Measurements from ENCODE around the gene TMEM205. TPM values are rescaled to one million over a fixed set of nuclear protein-coding genes. Genes with fewer than 3 reads are reported as not detected.

Gene TMEM205
- total and polyA plus RNA-seq, 12 donors, result 135 to 1,314 (median 262) TPM

GRCh38 chr19:11364296-11364904 lies 18.3 kb upstream of the TMEM205 start:
- no peaks in the 10 kb centered on the region for H3K9me3 ChIP-seq (replicated peaks in 1 of 3)
- peaks cover 0 to 52% of the 10 kb centered on the region in 2 donors for H3K36me3 ChIP-seq (replicated peaks in 1 of 2)
- H3K4me3 ChIP-seq, result no peak overlapping the region
- DNase-seq, result no peak
- H3K27ac ChIP-seq, result no peak overlapping the region
- WGBS, 4 donors, result 89 to 95% (median 92%) methylated on average over 23 to 28 of the region's 28 CpGs
- intact Hi-C loops (cut with DNase I), result no loop called here
- no peaks in the 10 kb centered on the region for H3K27me3 ChIP-seq
- H3K4me1 ChIP-seq (replicated peaks in 1 of 2), result no peaks in the 10 kb centered on the region
- TF ChIP-seq CTCF (IDR thresholded peaks at IDR 0.05) (no peak), POLR2A (IDR thresholded peaks at IDR 0.05) (no peak)

DNA sequence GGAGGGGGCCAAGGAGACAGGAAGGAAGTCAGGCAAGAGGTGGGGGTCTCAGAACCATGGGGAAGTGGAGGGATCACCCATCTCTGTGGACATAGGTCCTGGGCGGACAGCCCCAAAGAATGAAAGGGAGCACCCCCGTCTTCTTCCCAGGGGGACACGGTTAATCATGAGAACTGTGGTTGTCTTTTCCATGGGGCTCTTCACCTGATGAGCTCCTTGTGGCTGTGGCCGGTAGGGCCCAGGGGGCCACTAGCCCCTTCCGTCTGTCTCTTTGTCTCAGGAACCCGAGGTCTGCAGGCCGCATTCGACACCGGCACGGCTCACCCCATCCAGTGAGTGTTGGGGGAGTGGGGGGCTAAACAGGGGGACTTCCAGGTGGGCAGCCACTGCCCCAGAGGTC lies 17.8 kb upstream of the TMEM205 start:
- H3K27ac ChIP-seq, result no peak overlapping the region
- H3K4me1 ChIP-seq (replicated peaks in 1 of 2), result no peaks in the 10 kb centered on the region
- TF ChIP-seq CTCF (IDR thresholded peaks at IDR 0.05), result no peak
- H3K4me3 ChIP-seq, result no peak overlapping the region
- H3K9me3 ChIP-seq (replicated peaks in 1 of 3), result no peaks in the 10 kb centered on the region
- H3K36me3 ChIP-seq (replicated peaks in 1 of 2), result peaks cover 0 to 55% of the 10 kb centered on the region in 2 donors
- no peaks in the 10 kb centered on the region for H3K27me3 ChIP-seq
- no peak for DNase-seq
- intact Hi-C loops (cut with DNase I), result no loop called here
- WGBS, 4 donors, result 92 to 93% (median 93%) methylated on average over 5 to 10 of the region's 10 CpGs

- no peak overlapping the region for H3K4me3 ChIP-seq
- H3K36me3 ChIP-seq (replicated peaks in 1 of 2), result peaks cover 0 to 50% of the 10 kb centered on the region in 2 donors
- 85 to 92% (median 90%) methylated on average over 22 to 35 of the region's 35 CpGs for WGBS, 4 donors
Observed at GRCh38 chr19:11361771-11362731, 16.0 kb upstream of the TMEM205 start.

More at GRCh38 chr19:11361771-11362731, 16.0 kb upstream of the TMEM205 start:
- no peak for TF ChIP-seq CTCF (IDR thresholded peaks at IDR 0.05)
- no peak for TF ChIP-seq POLR2A (IDR thresholded peaks at IDR 0.05)
- no peaks in the 10 kb centered on the region for H3K4me1 ChIP-seq (replicated peaks in 1 of 2)
- DNase-seq, result no peak
- intact Hi-C loops (cut with DNase I), result no loop called here
- no peaks in the 10 kb centered on the region for H3K27me3 ChIP-seq
- H3K9me3 ChIP-seq (replicated peaks in 1 of 3), result no peaks in the 10 kb centered on the region
- H3K27ac ChIP-seq, result no peak overlapping the region

Data from adrenal gland (tissue), 12 donors.